ENCODE measurements around the gene CRTAC1. TPM values are rescaled to one million over a fixed set of nuclear protein-coding genes. Genes with fewer than 3 reads are reported as not detected.

The CRTAC1 gene
- total and polyA plus RNA-seq, 2 donors (not counting 3 experiments of a cell fraction or from before 2014, with no cell fraction given) = 1.4 to 3.0 TPM

DNA sequence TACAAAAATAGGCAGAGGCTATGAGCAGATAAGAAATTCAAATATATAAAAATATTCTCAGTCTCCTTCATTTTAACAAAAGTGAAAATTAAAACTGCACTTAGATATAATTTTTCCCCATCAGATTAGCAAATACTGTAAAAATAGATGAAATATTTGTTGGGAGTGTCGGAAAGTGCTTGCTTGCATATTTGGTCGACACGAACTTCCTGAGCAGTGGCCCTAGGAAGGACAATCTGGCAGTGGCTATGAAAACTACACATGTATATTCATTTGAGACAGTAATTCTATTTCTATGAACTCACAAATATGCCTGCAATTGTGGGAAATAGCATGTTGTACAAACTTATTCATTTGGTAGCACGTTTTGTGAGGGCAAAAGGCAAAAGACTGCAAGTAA lies 99.4 kb downstream of the CRTAC1 start:
- H3K27ac ChIP-seq (ENCODE audit: insufficient read depth, low read depth, low read length) = no peak overlapping the region
- intact Hi-C loops (cut with micrococcal nuclease) (no loop called here), dilution Hi-C loops (cut with MboI; ENCODE audit: extremely low pct_ligation_motif_present, low sequenced_read_pairs) (no loop called here)
- no peak overlapping the region for H3K4me3 ChIP-seq (replicated peaks in 1 of 3; ENCODE audit: insufficient read depth in 1 of 3, low read depth in 1 of 3, low read length in 3 of 3)
- no peaks in the 10 kb centered on the region for H4K20me1 ChIP-seq (replicated peaks; ENCODE audit: control insufficient read depth, extremely low read depth, insufficient read depth, low read length)
- ChIA-PET CTCF (interaction anchor here (1.7 kb wide), 1 partner anchor 16 kb away, joined by 5 read pairs; no protein-coding TSS in a partner anchor), POLR2A (no interaction called here)
- no peaks in the 10 kb centered on the region for H3K4me1 ChIP-seq (ENCODE audit: control insufficient read depth, extremely low read depth, insufficient read depth, low read length)
- H3K27me3 ChIP-seq (ENCODE audit: control insufficient read depth in 2 of 2, insufficient read depth in 2 of 2, low read length in 2 of 2) = no peaks in the 10 kb centered on the region
- no peak overlapping the region for H2AFZ ChIP-seq (ENCODE audit: low read depth, low read length)
- no TSS peak for BruUV-seq (replicated peaks)
- H3K36me3 ChIP-seq (ENCODE audit: control insufficient read depth in 2 of 2, extremely low read depth in 1 of 2, insufficient read depth in 2 of 2, low read length in 2 of 2) = no peaks in the 10 kb centered on the region
- H3K9me1 ChIP-seq (replicated peaks; ENCODE audit: control insufficient read depth, extremely low read depth, insufficient read depth, low read length) = no peaks in the 10 kb centered on the region
- TF ChIP-seq MAX (IDR thresholded peaks at IDR 0.05; ENCODE audit: insufficient read depth, insufficient read length) = no peak
- TF ChIP-seq MYC (IDR thresholded peaks at IDR 0.05; ENCODE audit: low read depth, low read length) = no peak
- no peak for TF ChIP-seq EZH2 (IDR thresholded peaks at IDR 0.05; ENCODE audit: borderline replicate concordance, low read depth, low read length, severe bottlenecking)
- TF ChIP-seq, protein P1, sequence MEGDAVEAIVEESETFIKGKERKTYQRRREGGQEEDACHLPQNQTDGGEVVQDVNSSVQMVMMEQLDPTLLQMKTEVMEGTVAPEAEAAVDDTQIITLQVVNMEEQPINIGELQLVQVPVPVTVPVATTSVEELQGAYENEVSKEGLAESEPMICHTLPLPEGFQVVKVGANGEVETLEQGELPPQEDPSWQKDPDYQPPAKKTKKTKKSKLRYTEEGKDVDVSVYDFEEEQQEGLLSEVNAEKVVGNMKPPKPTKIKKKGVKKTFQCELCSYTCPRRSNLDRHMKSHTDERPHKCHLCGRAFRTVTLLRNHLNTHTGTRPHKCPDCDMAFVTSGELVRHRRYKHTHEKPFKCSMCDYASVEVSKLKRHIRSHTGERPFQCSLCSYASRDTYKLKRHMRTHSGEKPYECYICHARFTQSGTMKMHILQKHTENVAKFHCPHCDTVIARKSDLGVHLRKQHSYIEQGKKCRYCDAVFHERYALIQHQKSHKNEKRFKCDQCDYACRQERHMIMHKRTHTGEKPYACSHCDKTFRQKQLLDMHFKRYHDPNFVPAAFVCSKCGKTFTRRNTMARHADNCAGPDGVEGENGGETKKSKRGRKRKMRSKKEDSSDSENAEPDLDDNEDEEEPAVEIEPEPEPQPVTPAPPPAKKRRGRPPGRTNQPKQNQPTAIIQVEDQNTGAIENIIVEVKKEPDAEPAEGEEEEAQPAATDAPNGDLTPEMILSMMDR (IDR thresholded peaks at IDR 0.05; ENCODE audit: extremely low read depth in 1 of 2, insufficient read depth in 1 of 2, low read depth in 1 of 2, low read length in 2 of 2) = no peak
- no peak for TF ChIP-seq POLR2AphosphoS5 (IDR thresholded peaks at IDR 0.05; ENCODE audit: insufficient read depth, low read depth, low read length)
- TF ChIP-seq JUN (IDR thresholded peaks at IDR 0.05; ENCODE audit: borderline replicate concordance, insufficient read depth, insufficient read length, low read depth) = no peak
- no peak for TF ChIP-seq FOS (IDR thresholded peaks at IDR 0.05; ENCODE audit: borderline replicate concordance, insufficient read depth, low read length)
- TF ChIP-seq POLR2A (IDR thresholded peaks at IDR 0.05; ENCODE audit: low read depth, low read length) = no peak
- no peak for TF ChIP-seq GATA2 (IDR thresholded peaks at IDR 0.05; ENCODE audit: insufficient read depth, insufficient read length, low read depth, low read length)
- no peaks in the 10 kb centered on the region for H3K9me3 ChIP-seq (replicated peaks; ENCODE audit: control insufficient read depth, insufficient read depth, low read length)
- DNase-seq (ENCODE audit: low read depth, low spot score) (no peak), FAIRE-seq (no peak)
- H3K9ac ChIP-seq (replicated peaks; ENCODE audit: extremely low read depth, insufficient read depth, low read length) = no peak overlapping the region
- no peak overlapping the region for H3K4me2 ChIP-seq (ENCODE audit: insufficient read depth, low read length)
- H3K79me2 ChIP-seq (ENCODE audit: control insufficient read depth, insufficient read depth, low read length) = no peaks in the 10 kb centered on the region
